AG04449 (cell line): Measurements from ENCODE around the gene ASH1L.

ENCODE experiments used
- CTCF ChIA-PET: fragments of 350-600 bp; formaldehyde crosslinking; extraction: SDS; loops from one replicate; lab custom pipeline; 2021; ENCODE audit warnings: antibody characterized with exemption; lab: Yijun Ruan, JAX
- POLR2A ChIA-PET: fragments of 400-600, 350-600 bp; formaldehyde crosslinking; extraction: SDS; loops from one replicate; lab custom pipeline; 2020; ENCODE audit warnings: antibody characterized with exemption, inconsistent platforms; lab: Yijun Ruan, JAX
- DNase-seq: peaks from one replicate; pipeline ENCODE4 v3.0.0-alpha.2; 2010; ENCODE audit warnings: low read depth, low spot score
- H3K4me3 ChIP-seq: 2 replicates; pipeline ENCODE4 v1.5.1; 2011; ENCODE audit warnings: low read depth, mild to moderate bottlenecking, control low read depth, low read length
- TF ChIP-seq, protein P1 (sequence below): IDR thresholded peaks from one replicate; pipeline ENCODE4 v1.5.1; 2011; ENCODE audit warnings: mild to moderate bottlenecking, moderate library complexity, low read length, control low read depth, inconsistent platforms; ENCODE audit not compliant: insufficient read depth; ENCODE audit errors: missing control alignments

The ASH1L gene

GRCh38 chr1:155300024-155300423 lies 262.6 kb downstream of the ASH1L start:
- CTCF ChIA-PET, result interaction anchor here (1.0 to 1.8 kb wide), 2 partner anchors 28 to 49 kb away, joined by 3 to 8 read pairs; no protein-coding TSS in a partner anchor
- TF ChIP-seq, protein P1, sequence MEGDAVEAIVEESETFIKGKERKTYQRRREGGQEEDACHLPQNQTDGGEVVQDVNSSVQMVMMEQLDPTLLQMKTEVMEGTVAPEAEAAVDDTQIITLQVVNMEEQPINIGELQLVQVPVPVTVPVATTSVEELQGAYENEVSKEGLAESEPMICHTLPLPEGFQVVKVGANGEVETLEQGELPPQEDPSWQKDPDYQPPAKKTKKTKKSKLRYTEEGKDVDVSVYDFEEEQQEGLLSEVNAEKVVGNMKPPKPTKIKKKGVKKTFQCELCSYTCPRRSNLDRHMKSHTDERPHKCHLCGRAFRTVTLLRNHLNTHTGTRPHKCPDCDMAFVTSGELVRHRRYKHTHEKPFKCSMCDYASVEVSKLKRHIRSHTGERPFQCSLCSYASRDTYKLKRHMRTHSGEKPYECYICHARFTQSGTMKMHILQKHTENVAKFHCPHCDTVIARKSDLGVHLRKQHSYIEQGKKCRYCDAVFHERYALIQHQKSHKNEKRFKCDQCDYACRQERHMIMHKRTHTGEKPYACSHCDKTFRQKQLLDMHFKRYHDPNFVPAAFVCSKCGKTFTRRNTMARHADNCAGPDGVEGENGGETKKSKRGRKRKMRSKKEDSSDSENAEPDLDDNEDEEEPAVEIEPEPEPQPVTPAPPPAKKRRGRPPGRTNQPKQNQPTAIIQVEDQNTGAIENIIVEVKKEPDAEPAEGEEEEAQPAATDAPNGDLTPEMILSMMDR, result no peak
- no peak overlapping the region for H3K4me3 ChIP-seq
- POLR2A ChIA-PET, result no interaction called here
- DNase-seq, result no peak

DNA sequence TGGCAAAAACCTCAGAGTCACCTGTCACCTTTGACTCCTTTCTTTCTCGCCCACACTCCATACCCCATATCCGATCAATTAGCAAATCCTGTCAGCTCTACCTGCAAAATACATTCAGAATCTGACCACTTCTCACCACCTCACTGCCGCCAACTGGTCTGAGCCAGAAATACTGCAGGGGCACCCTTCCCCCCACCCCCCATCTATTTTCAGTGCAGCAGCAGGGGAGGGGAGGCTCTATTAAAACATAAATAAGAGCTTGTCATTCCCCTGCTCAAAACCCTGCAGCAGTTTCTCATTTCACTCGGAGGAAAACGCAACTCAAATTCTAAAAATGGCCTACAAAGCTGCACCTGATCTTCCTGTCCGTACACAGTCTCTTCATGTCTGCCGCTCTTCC lies 265.2 kb downstream of the ASH1L start:
- TF ChIP-seq, protein P1, result no peak
- ChIA-PET POLR2A (no interaction called here), CTCF (interaction anchor here (0.9 to 1.1 kb wide), 2 partner anchors 18 to 20 kb away, joined by 3 read pairs; partner anchors contain the start of gene HCN3)
- DNase-seq, result no peak
- no peak overlapping the region for H3K4me3 ChIP-seq

DNA sequence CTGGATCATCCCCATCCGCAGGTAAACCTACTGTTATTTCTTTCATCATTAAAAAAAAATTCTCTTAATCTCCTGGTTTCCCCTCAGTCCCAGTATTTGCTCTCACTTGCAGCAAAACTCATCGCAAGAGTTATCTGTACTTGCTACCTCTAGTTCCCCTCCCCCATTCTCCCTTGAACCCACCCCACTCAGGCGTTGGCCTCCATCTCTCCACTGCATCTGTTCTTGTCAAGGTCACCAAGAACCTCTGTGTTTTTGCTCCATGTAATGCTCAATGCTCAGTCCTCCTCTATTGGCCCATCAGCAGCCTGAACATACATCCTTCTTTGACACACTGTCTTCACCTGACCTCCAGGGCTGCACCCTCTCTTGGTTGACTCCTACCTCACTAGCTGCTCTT lies 265.9 kb downstream of the ASH1L start:
- TF ChIP-seq, protein P1, result no peak
- no peak for DNase-seq
- ChIA-PET CTCF (interaction anchor here (0.8 to 1.1 kb wide), 2 partner anchors 10 to 17 kb away, joined by 3 read pairs; no protein-coding TSS in a partner anchor), POLR2A (no interaction called here)
- no peak overlapping the region for H3K4me3 ChIP-seq

- ChIA-PET POLR2A (no interaction called here), CTCF (interaction anchor here (0.8 kb wide), 1 partner anchor 11 kb away, joined by 3 read pairs; no protein-coding TSS in a partner anchor)
- DNase-seq, result no peak
- TF ChIP-seq, protein P1, result no peak
- no peak overlapping the region for H3K4me3 ChIP-seq
Measured at GRCh38 chr1:155295942-155296267, 266.7 kb downstream of the ASH1L start.

- H3K4me3 ChIP-seq, result no peak overlapping the region
- DNase-seq, result no peak
- TF ChIP-seq, protein P1, result no peak
- ChIA-PET CTCF (no interaction called here), POLR2A (no interaction called here)
Measured at GRCh38 chr1:155295183-155295941, 267.2 kb downstream of the ASH1L start.

- ChIA-PET CTCF (no interaction called here), POLR2A (no interaction called here)
- no peak overlapping the region for H3K4me3 ChIP-seq
- no peak for DNase-seq
- TF ChIP-seq, protein P1, result no peak
Measured at GRCh38 chr1:155294520-155295182, 268.0 kb downstream of the ASH1L start.
